HUES6 (cell line): Measurements from ENCODE around the gene CTNNBL1.
"Not testable (repeated sequence)": the region's sequence is repeated elsewhere in the genome, so short reads cannot be mapped to it uniquely, and the experiment has no call there.

Source experiments
- H3K27ac ChIP-seq: 2 replicates; pipeline ENCODE4 v1.7.0; 2013; ENCODE audit warnings: low read depth, mild to moderate bottlenecking, low read length, inconsistent platforms
- H3K27me3 ChIP-seq: 2 replicates; pipeline ENCODE4 v1.6.1; 2013; ENCODE audit warnings: low read length; ENCODE audit not compliant: control insufficient read depth, insufficient read depth
- H3K36me3 ChIP-seq: 2 replicates; pipeline ENCODE4 v1.6.1; 2013; ENCODE audit warnings: low read length; ENCODE audit not compliant: control insufficient read depth, insufficient read depth
- H3K4me1 ChIP-seq: 2 replicates; pipeline ENCODE4 v1.6.1; 2013; ENCODE audit warnings: low read length; ENCODE audit not compliant: control insufficient read depth, insufficient read depth
- H3K4me3 ChIP-seq: 2 replicates; pipeline ENCODE4 v1.5.1; 2013; ENCODE audit warnings: low read depth, low read length
- H3K9ac ChIP-seq: one replicate; pipeline ENCODE4 v1.6.1; 2013; ENCODE audit warnings: mild to moderate bottlenecking, low read length
- H3K9me3 ChIP-seq: 2 replicates; pipeline ENCODE4 v1.6.1; 2013; ENCODE audit warnings: low read depth, low read length; ENCODE audit not compliant: control insufficient read depth, insufficient read depth

CTNNBL1 gene

GRCh38 chr20:37845878-37846277 lies 152.0 kb downstream of the CTNNBL1 start:
- Histone ChIP-seq H3K27me3 (no peaks in the 10 kb centered on the region), H3K9ac (no peak overlapping the region), H3K4me1 (peaks cover 30% of the 10 kb centered on the region), H3K4me3 (no peak overlapping the region), H3K9me3 (no peaks in the 10 kb centered on the region), H3K27ac (no peak overlapping the region), H3K36me3 (0 out of 2 replicates have a peak, but pooled peaks cover 6% of the 10 kb centered on the region)

- no peak overlapping the region for H3K4me3 ChIP-seq
- H3K4me1 ChIP-seq, result peaks cover 30% of the 10 kb centered on the region
- no peaks in the 10 kb centered on the region for H3K27me3 ChIP-seq
- no peak overlapping the region for H3K9ac ChIP-seq
- no peak overlapping the region for H3K27ac ChIP-seq
- H3K9me3 ChIP-seq, result no peaks in the 10 kb centered on the region
- 0 out of 2 replicates have a peak, but pooled peaks cover 6% of the 10 kb centered on the region for H3K36me3 ChIP-seq
Observed at GRCh38 chr20:37846573-37846972, 152.7 kb downstream of the CTNNBL1 start.

- H3K27ac ChIP-seq, result no peak overlapping the region
- H3K4me3 ChIP-seq, result no peak overlapping the region
- peaks cover 11% of the 10 kb centered on the region for H3K36me3 ChIP-seq
Observed at GRCh38 chr20:37848706-37849105, 154.9 kb downstream of the CTNNBL1 start.

GRCh38 chr20:37849156-37849555 lies 155.3 kb downstream of the CTNNBL1 start:
- H3K9ac ChIP-seq, result no peak overlapping the region
- H3K4me1 ChIP-seq, result peaks cover 26% of the 10 kb centered on the region
- H3K36me3 ChIP-seq, result peaks cover 11% of the 10 kb centered on the region
- H3K27me3 ChIP-seq, result no peaks in the 10 kb centered on the region
- H3K9me3 ChIP-seq, result no peaks in the 10 kb centered on the region
- H3K27ac ChIP-seq, result no peak overlapping the region
- H3K4me3 ChIP-seq, result no peak overlapping the region

More at GRCh38 chr20:37848706-37849105, 154.9 kb downstream of the CTNNBL1 start:
- H3K27me3 ChIP-seq, result no peaks in the 10 kb centered on the region
- H3K4me1 ChIP-seq, result peaks cover 26% of the 10 kb centered on the region
- H3K9ac ChIP-seq, result no peak overlapping the region
- no peaks in the 10 kb centered on the region for H3K9me3 ChIP-seq

- H3K9me3 ChIP-seq, result no peaks in the 10 kb centered on the region
- no peaks in the 10 kb centered on the region for H3K27me3 ChIP-seq
- no peak overlapping the region for H3K9ac ChIP-seq
- H3K4me3 ChIP-seq, result no peak overlapping the region
- no peak overlapping the region for H3K27ac ChIP-seq
- H3K36me3 ChIP-seq, result peaks cover 11% of the 10 kb centered on the region
- peaks cover 26% of the 10 kb centered on the region for H3K4me1 ChIP-seq
Observed at GRCh38 chr20:37849566-37849965, 155.7 kb downstream of the CTNNBL1 start.

- H3K36me3 ChIP-seq, result peaks cover 11% of the 10 kb centered on the region
- no peaks in the 10 kb centered on the region for H3K9me3 ChIP-seq
- peaks cover 26% of the 10 kb centered on the region for H3K4me1 ChIP-seq
- H3K27ac ChIP-seq, result no peak overlapping the region
- H3K9ac ChIP-seq, result no peak overlapping the region
- H3K27me3 ChIP-seq, result no peaks in the 10 kb centered on the region
- no peak overlapping the region for H3K4me3 ChIP-seq
Observed at GRCh38 chr20:37850036-37850592, 156.3 kb downstream of the CTNNBL1 start.

GRCh38 chr20:37850724-37851355 lies 157.0 kb downstream of the CTNNBL1 start:
- Histone ChIP-seq H3K4me1 (peaks cover 20% of the 10 kb centered on the region), H3K27ac (no peak overlapping the region), H3K36me3 (peaks cover 13% of the 10 kb centered on the region), H3K27me3 (no peaks in the 10 kb centered on the region), H3K9me3 (no peaks in the 10 kb centered on the region), H3K4me3 (no peak overlapping the region), H3K9ac (no peak overlapping the region)

GRCh38 chr20:37852666-37853065 lies 158.8 kb downstream of the CTNNBL1 start:
- no peaks in the 10 kb centered on the region for H3K27me3 ChIP-seq
- H3K9ac ChIP-seq, result no peak overlapping the region
- no peak overlapping the region for H3K4me3 ChIP-seq
- peaks cover 4% of the 10 kb centered on the region; the same call in 1 of the 2 replicates for H3K4me1 ChIP-seq
- H3K27ac ChIP-seq, result no peak overlapping the region
- peaks cover 13% of the 10 kb centered on the region for H3K36me3 ChIP-seq
- H3K9me3 ChIP-seq, result no peaks in the 10 kb centered on the region

GRCh38 chr20:37853823-37854375 lies 160.1 kb downstream of the CTNNBL1 start:
- Histone ChIP-seq H3K9me3 (no peaks in the 10 kb centered on the region), H3K36me3 (peaks cover 13% of the 10 kb centered on the region), H3K27me3 (no peaks in the 10 kb centered on the region), H3K4me1 (peaks cover 3% of the 10 kb centered on the region; the same call in 1 of the 2 replicates), H3K9ac (no peak overlapping the region), H3K27ac (no peak overlapping the region), H3K4me3 (no peak overlapping the region)

- H3K9me3 ChIP-seq, H3K27ac ChIP-seq, H3K4me1 ChIP-seq, H3K9ac ChIP-seq, H3K4me3 ChIP-seq, H3K27me3 ChIP-seq: not testable (repeated sequence)
- H3K36me3 ChIP-seq, result peaks cover 22% of the 10 kb centered on the region
Observed at GRCh38 chr20:37856034-37856433, 162.2 kb downstream of the CTNNBL1 start.

- H3K27me3 ChIP-seq, result no peaks in the 10 kb centered on the region
- peaks cover 7% of the 10 kb centered on the region; the same call in 1 of the 2 replicates for H3K4me1 ChIP-seq
- no peak overlapping the region for H3K27ac ChIP-seq
- no peak overlapping the region for H3K9ac ChIP-seq
- no peaks in the 10 kb centered on the region for H3K9me3 ChIP-seq
- no peak overlapping the region for H3K4me3 ChIP-seq
- peaks cover 29% of the 10 kb centered on the region for H3K36me3 ChIP-seq
Observed at GRCh38 chr20:37856932-37857660, 163.3 kb downstream of the CTNNBL1 start.
